CD4-positive, alpha-beta T cell treated with Interleukin-4 for 1 hour (primary cell): ENCODE measurements around the gene MYLK3.

ENCODE experiments used
- DNase-seq, 2 donors: peaks; one replicate each; pipeline ENCODE4 v3.0.0-alpha.2; 2020 to 2022

Gene MYLK3

GRCh38 chr16:46727184-46727583 lies 21.0 kb downstream of the MYLK3 start:
- no peak for DNase-seq

DNA sequence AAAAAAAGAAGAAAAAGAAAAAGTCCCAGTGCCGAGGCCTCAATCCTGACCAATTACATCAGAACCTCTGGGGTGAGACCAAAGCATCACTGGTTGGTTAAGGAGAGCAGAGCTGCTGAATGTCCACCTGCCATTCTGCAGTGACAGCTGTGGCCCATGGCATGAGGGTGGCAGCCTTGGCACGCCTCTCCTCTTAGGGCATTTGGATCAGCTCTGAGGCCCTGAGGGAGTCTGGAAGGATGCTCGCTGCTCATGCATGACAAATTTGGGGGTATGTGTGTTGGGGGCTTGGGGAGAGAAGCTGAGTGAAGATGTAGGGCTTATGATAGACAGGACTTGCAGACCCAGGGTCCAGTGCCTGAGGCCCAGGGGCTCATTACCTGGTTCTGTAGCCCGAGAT lies 26.3 kb downstream of the MYLK3 start:
- no peak for DNase-seq

GRCh38 chr16:46720619-46721018 lies 27.5 kb downstream of the MYLK3 start:
- no peak for DNase-seq

DNA sequence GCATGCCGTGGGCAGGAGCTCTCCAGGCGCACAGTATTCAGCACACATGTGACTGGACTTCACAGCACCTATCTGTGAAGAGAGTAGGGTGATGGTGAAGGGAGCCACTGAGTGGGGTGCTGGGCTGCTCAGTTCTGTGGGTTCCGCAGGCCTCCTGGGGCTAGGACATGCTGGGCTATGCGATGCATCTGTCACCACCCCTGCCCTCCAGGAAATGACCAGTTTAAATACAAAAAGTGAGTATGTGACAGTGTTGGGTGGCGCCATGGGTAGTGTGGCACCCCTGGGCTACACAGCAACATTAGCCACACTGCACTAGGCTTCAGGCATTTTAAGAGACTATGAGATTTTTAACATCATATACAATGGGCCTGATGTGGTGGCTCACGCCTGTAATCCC lies 28.6 kb downstream of the MYLK3 start:
- DNase-seq, result no peak

DNA sequence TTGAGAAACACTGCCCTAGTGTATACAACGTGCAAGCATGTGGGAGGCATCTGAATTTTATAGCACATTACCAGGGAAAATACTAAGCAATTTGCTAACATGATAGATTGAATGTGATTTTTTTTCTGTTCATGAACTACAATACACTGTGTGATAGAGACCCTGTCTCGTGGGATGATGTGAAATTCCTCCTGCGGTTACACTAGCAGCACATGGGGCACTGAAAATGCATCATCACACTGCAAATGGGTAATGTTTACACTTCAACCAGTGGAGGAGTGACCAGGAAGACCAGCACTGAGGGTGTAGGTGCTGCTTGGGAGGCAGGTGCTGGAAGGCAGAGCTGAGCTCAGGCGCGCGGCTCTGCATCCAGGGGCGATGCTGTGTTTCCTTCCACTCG lies 29.9 kb downstream of the MYLK3 start:
- no peak for DNase-seq

- no peak for DNase-seq
Observed at GRCh38 chr16:46717692-46718091, 30.5 kb downstream of the MYLK3 start.

GRCh38 chr16:46715769-46716305 lies 32.3 kb downstream of the MYLK3 start:
- no peak for DNase-seq

DNA sequence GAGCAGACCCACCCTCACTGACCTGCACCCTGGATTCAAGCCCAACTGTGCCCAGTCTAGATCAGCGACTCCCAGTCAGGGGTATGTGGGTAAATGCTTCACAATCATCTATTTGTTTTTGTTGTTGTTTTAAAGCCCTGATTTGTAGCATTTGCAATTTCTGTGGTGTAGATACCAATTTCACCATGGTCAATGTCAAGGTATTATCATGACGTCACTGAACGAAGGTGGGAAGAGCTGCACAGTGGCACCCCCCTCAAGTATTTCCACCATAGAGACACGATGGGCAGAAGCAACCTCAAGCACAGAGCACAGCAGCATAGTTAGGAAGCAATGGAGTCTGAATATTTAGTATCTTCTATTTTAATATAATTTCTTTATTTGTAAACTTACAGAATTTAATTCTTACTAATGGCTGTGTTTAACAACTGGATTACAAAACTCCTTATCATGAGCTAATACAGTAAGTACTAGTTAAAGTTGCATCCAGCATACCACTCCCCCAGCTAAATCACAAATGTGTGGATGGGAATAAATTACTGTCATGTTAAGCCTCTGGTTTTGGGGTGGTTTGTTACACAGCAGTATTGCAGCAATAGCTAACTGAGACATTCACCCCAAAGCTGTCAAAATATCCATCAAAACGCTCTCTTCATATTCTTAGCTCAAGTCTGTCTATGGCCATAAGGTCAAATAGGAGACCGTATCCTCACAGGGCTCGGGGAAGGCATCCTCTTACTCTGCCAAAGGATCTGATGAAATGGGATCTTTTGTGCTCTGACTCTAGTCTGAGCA lies 33.1 kb downstream of the MYLK3 start:
- no peak for DNase-seq

DNA sequence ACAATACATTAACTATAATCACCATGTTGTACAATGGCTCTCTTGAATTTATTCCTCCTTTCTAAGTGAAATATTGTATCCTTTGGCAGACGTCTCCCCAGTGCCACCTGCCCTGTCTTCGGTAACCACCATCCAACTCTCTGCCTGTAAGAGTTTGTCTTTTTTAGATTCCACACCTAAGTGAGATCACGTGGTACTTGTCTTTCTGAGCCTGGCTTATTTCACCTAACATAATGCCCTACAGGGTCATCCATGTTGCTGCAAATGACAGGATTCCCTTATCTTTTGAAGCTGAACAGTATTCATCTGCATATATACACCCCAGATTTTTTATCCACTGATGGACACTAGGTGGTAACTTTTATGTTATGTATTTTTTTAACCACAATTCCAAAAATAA lies 34.5 kb downstream of the MYLK3 start:
- DNase-seq, result no peak

GRCh38 chr16:46712911-46713310 lies 35.2 kb downstream of the MYLK3 start:
- DNase-seq, result no peak

DNA sequence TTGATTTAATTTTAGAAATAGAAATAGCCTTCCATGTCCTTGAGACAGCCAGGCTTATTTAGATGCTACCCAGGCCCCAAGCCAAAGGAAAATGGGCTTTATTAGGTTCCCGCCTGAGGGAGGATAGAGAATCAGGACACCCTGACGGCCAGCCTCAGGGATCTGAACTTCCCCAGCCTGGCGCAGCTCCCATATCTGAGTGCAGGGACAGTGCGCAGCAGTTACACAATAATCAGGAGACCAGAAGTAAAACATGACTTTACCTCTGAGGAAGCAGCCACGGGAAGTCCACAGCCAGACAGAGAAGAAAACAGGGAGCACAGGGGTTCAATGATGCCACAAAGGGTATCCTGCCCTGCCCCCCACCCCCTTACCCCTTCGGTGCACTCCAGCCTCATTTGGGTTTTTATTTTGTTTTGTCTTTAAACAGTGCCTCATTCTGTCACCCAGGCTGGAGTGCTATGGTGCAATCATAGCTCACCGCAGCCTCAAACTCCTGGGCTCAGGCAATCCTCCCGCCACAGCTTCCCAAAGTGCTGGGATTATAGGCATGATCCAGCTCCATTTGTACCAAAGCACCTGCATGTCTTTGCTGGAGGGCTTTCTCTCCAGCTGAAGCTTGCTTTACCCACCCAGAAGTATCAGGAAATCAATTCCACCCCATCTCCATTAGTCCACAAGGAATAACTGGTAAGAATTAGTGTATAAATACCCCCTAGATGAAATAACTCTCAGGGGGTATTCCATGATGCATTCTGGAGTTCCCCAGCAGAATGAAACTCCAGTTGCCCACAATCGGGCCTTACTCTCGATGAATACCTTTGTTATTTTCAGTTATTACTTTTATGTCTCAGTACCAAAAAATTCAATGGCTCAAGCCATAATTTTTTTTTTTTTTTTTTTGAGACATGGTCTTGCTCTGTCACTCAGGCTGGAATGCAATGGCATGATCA lies 36.8 kb downstream of the MYLK3 start:
- no peak for DNase-seq

DNA sequence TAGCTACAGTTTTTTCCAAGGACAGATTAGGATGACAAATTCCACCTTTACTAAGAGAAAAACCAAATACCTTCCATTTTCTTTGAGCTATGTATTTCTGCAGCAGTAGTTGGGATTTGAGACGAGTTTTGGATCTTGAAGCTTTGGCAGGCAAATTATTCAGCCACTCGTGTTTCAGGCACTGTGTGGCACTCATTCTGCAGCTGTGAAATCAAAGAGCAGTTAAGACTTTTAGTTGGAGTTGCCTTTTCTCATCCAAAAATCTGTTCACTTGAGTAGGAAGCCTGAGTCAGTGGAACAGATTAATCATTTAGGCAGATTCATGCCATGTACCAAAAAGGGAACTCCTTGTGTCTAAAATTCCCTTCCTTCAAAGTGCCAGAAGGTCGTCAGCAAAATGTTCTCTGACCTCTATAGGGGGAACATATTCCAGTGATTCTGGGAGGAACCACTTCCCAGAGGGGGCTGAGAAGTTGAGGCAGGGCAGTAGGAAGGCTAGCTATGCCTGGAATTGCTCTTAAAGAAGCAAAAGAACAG lies 38.6 kb downstream of the MYLK3 start:
- no peak for DNase-seq

- no peak for DNase-seq
Observed at GRCh38 chr16:46706642-46707041, 41.5 kb downstream of the MYLK3 start.

- DNase-seq, result no peak
Observed at GRCh38 chr16:46702030-46702429, 46.1 kb downstream of the MYLK3 start.

DNA sequence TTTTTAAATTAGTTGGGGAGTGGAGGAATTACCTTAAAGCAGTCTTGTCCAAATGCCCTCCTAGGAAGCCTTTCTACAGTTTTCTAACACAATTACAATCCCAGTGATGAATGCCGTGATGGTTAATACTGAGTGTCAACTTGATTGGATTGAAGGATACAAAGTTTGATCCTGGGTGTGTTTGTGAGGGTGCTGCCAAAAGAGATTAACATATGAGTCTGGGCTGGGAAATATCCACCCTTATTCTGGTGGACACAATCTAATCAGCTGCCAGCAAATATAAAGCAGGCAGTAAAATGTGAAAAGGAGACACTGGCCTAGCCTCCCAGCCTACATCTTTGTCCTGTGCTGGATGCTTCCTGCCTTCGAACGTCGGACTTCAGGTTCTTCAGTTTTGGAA lies 46.5 kb downstream of the MYLK3 start:
- no peak for DNase-seq

DNA sequence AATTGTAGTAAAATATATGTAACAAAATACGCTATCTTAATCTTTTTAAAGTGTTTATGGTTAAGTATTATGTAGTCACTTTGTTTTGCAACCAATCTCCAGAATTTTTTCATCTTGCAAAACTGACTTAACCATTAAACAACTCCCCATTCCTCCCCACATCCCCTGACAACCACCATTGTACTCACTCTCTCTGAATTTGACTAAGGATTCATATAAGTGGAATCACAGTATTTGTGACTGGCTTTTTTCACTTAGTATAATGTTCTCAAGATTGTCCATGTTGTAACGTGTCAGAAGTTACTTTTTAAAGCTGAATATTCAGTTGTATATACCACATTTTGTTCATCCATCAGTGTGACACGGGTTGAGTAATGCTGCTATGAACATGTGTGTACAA lies 48.1 kb downstream of the MYLK3 start:
- no peak for DNase-seq

DNA sequence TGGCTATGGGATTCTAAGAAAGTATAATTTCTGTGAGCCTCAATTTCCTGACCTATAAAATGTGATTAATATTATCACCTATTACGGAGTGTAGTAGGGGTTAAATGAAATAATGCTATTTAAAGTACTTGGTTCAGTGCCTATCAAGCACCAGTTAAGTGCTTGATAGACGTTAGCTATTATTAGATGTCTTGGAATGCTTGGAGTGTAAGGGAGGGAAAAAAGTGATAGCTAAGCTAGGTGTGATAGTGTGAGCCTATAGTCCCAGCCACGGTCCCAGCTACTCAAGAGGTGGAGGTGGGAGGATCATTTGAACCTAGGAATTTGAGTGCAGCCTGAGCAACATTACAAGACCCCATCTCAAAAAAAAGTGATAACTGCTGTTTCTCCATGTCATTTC lies 51.2 kb downstream of the MYLK3 start:
- no peak for DNase-seq

GRCh38 chr16:46695937-46696336 lies 52.2 kb downstream of the MYLK3 start:
- no peak for DNase-seq

GRCh38 chr16:46693598-46693997 lies 54.5 kb downstream of the MYLK3 start:
- no peak for DNase-seq

DNA sequence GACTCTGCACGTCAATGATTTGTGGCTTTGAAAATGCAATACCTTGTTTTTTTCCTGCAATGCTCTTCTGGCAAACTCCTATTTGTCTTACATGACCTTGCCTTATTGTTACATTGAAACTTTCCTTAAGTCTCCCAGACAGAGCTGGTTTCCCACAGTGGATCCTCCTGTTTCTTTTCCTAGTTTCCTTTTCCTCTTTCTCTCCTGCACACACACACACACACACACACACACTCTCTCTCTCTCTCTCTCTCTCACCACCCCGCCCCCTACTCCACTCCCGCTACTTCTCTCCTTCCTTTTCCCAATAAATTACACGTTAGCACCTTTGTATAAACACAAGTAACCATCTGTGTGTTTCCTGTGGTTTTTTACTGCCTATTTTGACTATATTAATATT lies 56.4 kb downstream of the MYLK3 start:
- DNase-seq, result no peak

- no peak for DNase-seq
Observed at GRCh38 chr16:46690281-46691178, 57.6 kb downstream of the MYLK3 start.
